IMR-90 (cell line): Measurements from ENCODE around the gene NCKAP5. TPM values are rescaled to one million over a fixed set of nuclear protein-coding genes. Genes with fewer than 3 reads are reported as not detected.

ENCODE experiments used
- ATAC-seq: fragments of 200-7000 bp; cut with Tn5 transposase; 2 replicates; pipeline ENCODE4 v1.9.1; 2020; ENCODE audit warnings: low read depth, mild to moderate bottlenecking, moderate library complexity
- BruUV-seq: library from RNA; stranded (reverse); fragments of 400-500 nt; replicated peaks from 2 replicates; lab custom pipeline; 2021; lab: Mats Ljungman, UMichigan
- CTCF ChIA-PET: fragments of 300-600 bp; formaldehyde crosslinking; extraction: SDS; loops from one replicate; lab custom pipeline; 2021; ENCODE audit warnings: antibody characterized with exemption; lab: Yijun Ruan, JAX
- POLR2A ChIA-PET: fragments of 300-600 bp; sonication (Branson Sonifier 250); formaldehyde crosslinking; loops from one replicate; lab custom pipeline; 2022; ENCODE audit warnings: antibody characterized with exemption; ENCODE audit not compliant: unreplicated experiment; lab: Charles Lee
- DNase-seq: peaks from one replicate; pipeline ENCODE4 v3.0.0; 2013
- H2AFZ ChIP-seq: replicated peaks from 2 replicates; pipeline ENCODE3; 2013; ENCODE audit warnings: low read length, mild to moderate bottlenecking; ENCODE audit not compliant: poor library complexity
- H2AK5ac ChIP-seq: 2 replicates; pipeline ENCODE4 v1.6.1; 2013; ENCODE audit warnings: low read depth, low read length, inconsistent platforms
- H2AK9ac ChIP-seq: replicated peaks from 2 replicates; pipeline ENCODE3; 2013; ENCODE audit warnings: mild to moderate bottlenecking, low read depth, low read length, moderate library complexity; ENCODE audit not compliant: poor library complexity
- H2BK120ac ChIP-seq: 2 replicates; pipeline ENCODE4 v1.6.1; 2013; ENCODE audit warnings: low read depth, low read length, inconsistent platforms
- H2BK15ac ChIP-seq: 3 replicates; pipeline ENCODE4 v1.6.1; 2013; ENCODE audit warnings: low read depth, low read length, inconsistent platforms
- H2BK20ac ChIP-seq: 2 replicates; pipeline ENCODE4 v1.6.1; 2013; ENCODE audit warnings: low read depth, mild to moderate bottlenecking, inconsistent platforms, low read length, moderate library complexity
- H2BK5ac ChIP-seq: 2 replicates; pipeline ENCODE4 v1.6.1; 2013; ENCODE audit warnings: mild to moderate bottlenecking, low read depth, low read length, inconsistent platforms; ENCODE audit not compliant: poor library complexity, severe bottlenecking
- H3K14ac ChIP-seq: replicated peaks from 2 replicates; pipeline ENCODE4 v1.6.1; 2013; ENCODE audit warnings: low read depth, low read length, inconsistent platforms
- H3K18ac ChIP-seq: 2 replicates; pipeline ENCODE4 v1.6.1; 2013; ENCODE audit warnings: low read depth, low read length, control low read depth
- H3K23ac ChIP-seq: 2 replicates; pipeline ENCODE4 v1.6.1; 2013; ENCODE audit warnings: low read depth, low read length, inconsistent platforms
- H3K27ac ChIP-seq: 2 replicates; pipeline ENCODE4 v1.5.1; 2013; ENCODE audit warnings: mild to moderate bottlenecking, control low read depth, low read length; ENCODE audit not compliant: insufficient read depth
- H3K27me3 ChIP-seq: 2 replicates; pipeline ENCODE4 v1.6.1; 2013; ENCODE audit warnings: low read length; ENCODE audit not compliant: control insufficient read depth, insufficient read depth
- H3K36me3 ChIP-seq: 2 replicates; pipeline ENCODE4 v1.6.1; 2013; ENCODE audit warnings: low read length, mixed read lengths; ENCODE audit not compliant: control insufficient read depth, insufficient read depth
- H3K4ac ChIP-seq: 2 replicates; pipeline ENCODE4 v1.6.1; 2013; ENCODE audit warnings: low read depth, low read length, inconsistent platforms
- H3K4me1 ChIP-seq: 2 replicates; pipeline ENCODE4 v1.6.1; 2013; ENCODE audit warnings: low read length, mixed read lengths; ENCODE audit not compliant: control insufficient read depth, insufficient read depth
- H3K4me2 ChIP-seq: 2 replicates; pipeline ENCODE4 v1.6.1; 2013; ENCODE audit warnings: low read depth, mild to moderate bottlenecking, control low read depth, low read length, moderate library complexity
- H3K4me3 ChIP-seq: 2 replicates; pipeline ENCODE4 v1.5.1; 2013; ENCODE audit warnings: low read depth, mild to moderate bottlenecking, control low read depth, low read length, moderate library complexity; ENCODE audit not compliant: insufficient read depth
- H3K56ac ChIP-seq: 2 replicates; pipeline ENCODE4 v1.6.1; 2013; ENCODE audit warnings: low read length, inconsistent platforms; ENCODE audit not compliant: insufficient read depth; ENCODE audit errors: extremely low read depth
- H3K79me1 ChIP-seq, 2 experiments: 2 replicates each; pipeline ENCODE4 v1.6.1; 2013; ENCODE audit warnings: low read length in 2 of 2, inconsistent platforms in 1 of 2, low read depth in 1 of 2
- H3K9ac ChIP-seq: 2 replicates; pipeline ENCODE4 v1.6.1; 2013; ENCODE audit warnings: low read depth, low read length, control low read depth
- H3K9me1 ChIP-seq: 2 replicates; pipeline ENCODE4 v1.6.1; 2013; ENCODE audit warnings: low read length, inconsistent platforms; ENCODE audit not compliant: insufficient read depth
- H3K9me3 ChIP-seq: 2 replicates; pipeline ENCODE4 v1.6.1; 2013; ENCODE audit warnings: low read length; ENCODE audit not compliant: control insufficient read depth, insufficient read depth
- H4K20me1 ChIP-seq: 2 replicates; pipeline ENCODE4 v1.6.1; 2013; ENCODE audit warnings: low read length, inconsistent platforms; ENCODE audit not compliant: insufficient read depth
- H4K5ac ChIP-seq: 2 replicates; pipeline ENCODE4 v1.6.1; 2013; ENCODE audit warnings: mild to moderate bottlenecking, low read depth, low read length, control low read depth
- H4K8ac ChIP-seq, 2 experiments: 2 replicates each; pipeline ENCODE4 v1.6.1; 2013; ENCODE audit warnings: low read depth in 2 of 2, low read length in 2 of 2, control low read depth in 1 of 2, inconsistent platforms in 1 of 2
- H4K91ac ChIP-seq: 2 replicates; pipeline ENCODE4 v1.6.1; 2013; ENCODE audit warnings: low read depth, low read length, inconsistent platforms; ENCODE audit not compliant: insufficient read depth
- BHLHE40 ChIP-seq: fragments of 150-350 bp; IDR thresholded peaks from 2 replicates; pipeline ENCODE4 v1.6.1; 2016; ENCODE audit warnings: mild to moderate bottlenecking, low read depth, low read length
- CHD1 ChIP-seq: IDR thresholded peaks from 2 replicates; pipeline ENCODE4 v1.6.1; 2012; ENCODE audit warnings: low read depth, low read length, improper control_type of control experiment
- CTCF ChIP-seq: conservative IDR thresholded peaks from 2 replicates; pipeline ENCODE4 v1.5.1; 2012; ENCODE audit warnings: mild to moderate bottlenecking, low read depth, low read length, improper control_type of control experiment
- ELK1 ChIP-seq: fragments of 150-350 bp; IDR thresholded peaks from 2 replicates; pipeline ENCODE4 v1.6.1; 2016; ENCODE audit warnings: low read depth, mild to moderate bottlenecking, low read length, moderate library complexity, borderline replicate concordance
- FOS ChIP-seq: fragments of 150-350 bp; IDR thresholded peaks from 2 replicates; pipeline ENCODE4 v1.6.1; 2016; ENCODE audit warnings: low read depth, low read length
- MAFK ChIP-seq: IDR thresholded peaks from 2 replicates; pipeline ENCODE4 v1.6.1; 2012; ENCODE audit warnings: low read depth, low read length, improper control_type of control experiment
- MAZ ChIP-seq: IDR thresholded peaks from 2 replicates; pipeline ENCODE4 v1.6.1; 2012; ENCODE audit warnings: low read depth, mild to moderate bottlenecking, low read length, improper control_type of control experiment, moderate library complexity, borderline replicate concordance
- NFE2L2 ChIP-seq: fragments of 150-350 bp; IDR thresholded peaks from 2 replicates; pipeline ENCODE4 v1.6.1; 2016; ENCODE audit warnings: low read depth, mild to moderate bottlenecking, low read length
- RAD21 ChIP-seq: IDR thresholded peaks from 2 replicates; pipeline ENCODE4 v1.6.1; 2012; ENCODE audit warnings: low read length, improper control_type of control experiment
- RFX5 ChIP-seq: IDR thresholded peaks from 2 replicates; pipeline ENCODE4 v1.8.0; 2012; ENCODE audit warnings: low read depth, mild to moderate bottlenecking, low read length, moderate library complexity
- SMC3 ChIP-seq: fragments of 150-350 bp; IDR thresholded peaks from 2 replicates; pipeline ENCODE4 v1.6.1; 2016; ENCODE audit warnings: low read depth, mild to moderate bottlenecking, antibody characterized with exemption, low read length, moderate library complexity
- WGBS, 2 experiments: methylation state at CpG; one replicate each; pipeline versions ENCODE4 v1.1.5 to v1.1.7; 2013; ENCODE audit warnings: missing lambda C conversion rate in 2 of 2; ENCODE audit not compliant: insufficient read length in 1 of 2; ENCODE audit errors: extremely low coverage in 2 of 2; 5-methylcytosine and 5-hydroxymethylcytosine counted together
- dilution Hi-C: fragments of 300-500 bp; cut with HindIII; formaldehyde crosslinking; loops from one replicate; pipeline ENCODE4 v1.14.3; 2018; ENCODE audit warnings: low sequenced_read_pairs; ENCODE audit not compliant: unreplicated experiment
- in situ Hi-C: fragments of 300-500 bp; cut with MboI; formaldehyde crosslinking; loops from 3 replicates; pipeline ENCODE4 v1.14.3; 2019; ENCODE audit warnings: low sequenced_read_pairs, inconsistent platforms, mixed read lengths
- intact Hi-C: fragments of 100-400 bp; cut with micrococcal nuclease; formaldehyde crosslinking; loops from 2 replicates; pipeline ENCODE4 v1.10.0; 2022
- polyA plus RNA-seq, 3 experiments: library from polyadenylated mRNA; depleted of rRNA; stranded (reverse); fragments of >200 nt; gene quantifications; 2 replicates each; pipeline ENCODE4 v1.2.3, GENCODE V29; 2012; ENCODE audit warnings: low replicate concordance in 1 of 3
- total RNA-seq: library from RNA; depleted of rRNA; stranded (reverse); fragments of >200 nt; gene quantifications from 2 replicates; pipeline ENCODE4 v1.2.3, GENCODE V29; 2012

Gene NCKAP5
- total and polyA plus RNA-seq, 2 of the 4 experiments (the other 2 are of a cell fraction) = 2.7 to 3.9 TPM

DNA sequence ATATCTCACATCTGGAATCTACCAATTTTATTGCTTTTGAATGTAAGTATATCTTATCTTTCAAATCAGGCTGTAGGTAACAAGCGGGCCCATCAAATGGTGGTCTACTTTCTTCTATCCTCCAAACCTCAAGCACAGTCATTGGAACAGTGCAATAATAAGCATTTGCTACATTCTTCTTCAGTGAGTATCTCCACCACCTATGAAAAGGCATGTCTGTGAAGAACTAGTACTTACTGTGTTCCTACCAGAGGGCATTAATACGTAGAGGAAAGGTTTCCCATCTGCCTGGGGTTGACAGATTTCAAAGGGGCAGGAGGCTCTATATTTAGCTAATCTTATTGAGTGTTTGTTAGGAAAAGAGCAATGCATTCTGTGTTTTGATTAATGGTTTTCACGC is 411.1 kb downstream of the NCKAP5 start:
- Histone ChIP-seq H4K20me1 (peaks cover 4% of the 10 kb centered on the region; the same call in 1 of the 2 replicates), H3K4me1 (no peaks in the 10 kb centered on the region), H2AFZ (no peak overlapping the region), H4K91ac (no peak overlapping the region), H4K8ac (no peak overlapping the region), H4K5ac (no peak overlapping the region), H3K23ac (no peak overlapping the region), H3K4ac (no peak overlapping the region), H3K9me1 (no peaks in the 10 kb centered on the region), H3K18ac (no peak overlapping the region), H3K56ac (no peak overlapping the region), H3K14ac (no peak overlapping the region), H3K4me3 (no peak overlapping the region), H3K27ac (no peak overlapping the region), H3K4me2 (no peak overlapping the region), H2BK120ac (no peak overlapping the region), H2AK5ac (no peak overlapping the region), H3K9me3 (no peaks in the 10 kb centered on the region), H2BK15ac (no peak overlapping the region), H3K36me3 (no peaks in the 10 kb centered on the region; the same call in 1 of the 2 replicates), H3K9ac (no peak overlapping the region), H2AK9ac (no peak overlapping the region), H3K27me3 (no peaks in the 10 kb centered on the region), H2BK5ac (no peak overlapping the region), H3K79me1 (peaks cover 20 to 57% of the 10 kb centered on the region in 2 experiments; a peak in 3 of 4 replicates), H2BK20ac (no peak overlapping the region)
- DNase-seq = peak; percentile 37
- BruUV-seq = no TSS peak
- intact Hi-C loops (no loop called here), dilution Hi-C loops (no loop called here), in situ Hi-C loops (no loop called here)
- POLR2A ChIA-PET = no interaction called here
- CTCF ChIA-PET = interaction anchor here (0.6 to 1.3 kb wide), 2 partner anchors 14 to 434 kb away, joined by 3 to 4 read pairs; no protein-coding TSS in a partner anchor
- whole genome bisulfite sequencing, 2 experiments = no CpG with 5 or more reads among the region's 3 CpGs
- peak; percentile 16; the same call in 1 of the 2 replicates for TF ChIP-seq RAD21
- TF ChIP-seq FOS = no peak
- no peak for TF ChIP-seq NFE2L2
- TF ChIP-seq MAZ = no peak
- peak; percentile 13; the same call in 1 of the 2 replicates for TF ChIP-seq SMC3
- TF ChIP-seq CTCF = 0 out of 2 replicates have a peak, but pooled peaks have one; percentile 13
- TF ChIP-seq CHD1 = no peak
- TF ChIP-seq ELK1 = no peak
- no peak for TF ChIP-seq MAFK
- TF ChIP-seq RFX5 = no peak
- TF ChIP-seq BHLHE40 = no peak
- ATAC-seq = no peak
